NT2/D1 (cell line): ENCODE results near the gene ENKD1.

Experiments
- SUZ12 ChIP-seq: IDR thresholded peaks from 2 replicates; pipeline ENCODE4 v1.6.1; 2011; ENCODE audit not compliant: insufficient read length, insufficient read depth; ENCODE audit errors: extremely low read depth
- YY1 ChIP-seq: IDR thresholded peaks from 2 replicates; pipeline ENCODE4 v1.6.1; 2011; ENCODE audit not compliant: insufficient read length, insufficient read depth
- ZNF274 ChIP-seq: IDR thresholded peaks from 2 replicates; pipeline ENCODE4 v1.6.1; 2011; ENCODE audit warnings: mild to moderate bottlenecking, low read depth, low read length

GRCh38 chr16:67685388-67686112 lies 19.0 kb upstream of the ENKD1 start:
- no peak for TF ChIP-seq YY1
- no peak for TF ChIP-seq ZNF274
- TF ChIP-seq SUZ12, result no peak
